ENCODE data around the gene RET.

DNA sequence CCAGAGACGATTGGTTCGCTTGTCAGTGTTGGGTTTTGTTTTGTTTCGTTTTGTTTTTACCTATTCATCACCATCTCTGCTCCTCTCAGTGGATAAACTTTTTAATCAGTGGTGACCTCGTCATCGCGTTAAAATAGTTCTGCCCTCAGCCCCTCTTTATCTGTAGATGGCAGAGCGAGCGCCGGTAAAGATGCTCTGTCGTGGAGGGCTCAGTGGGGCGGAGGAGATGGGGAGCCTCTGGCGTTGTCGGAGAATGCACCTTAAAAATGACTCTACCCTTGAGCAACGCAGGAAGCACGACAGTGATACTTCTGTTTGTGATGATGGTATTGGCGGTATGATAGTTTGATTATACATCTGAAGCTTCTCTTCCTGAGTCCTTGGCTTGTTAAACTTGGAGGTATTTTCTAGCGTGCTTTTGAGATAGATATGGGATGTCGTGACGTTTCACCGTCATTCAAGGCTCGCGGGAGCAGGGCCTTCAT is 61.9 kb downstream of the RET start:
- no peak for TF ChIP-seq EZH2phosphoT487 (IDR thresholded peaks at IDR 0.05; ENCODE audit: low read depth, severe bottlenecking, unreplicated experiment)
- no peak for TF ChIP-seq EZH2 (IDR thresholded peaks at IDR 0.05; ENCODE audit: borderline replicate concordance)
- no peak for TF ChIP-seq CTCF (IDR thresholded peaks at IDR 0.05; ENCODE audit: poor library complexity)

Data from hepatocyte (in vitro differentiated cells).